OCI-M2 (cell line): ENCODE measurements around the gene TNFRSF4.

Experiments used
- DNase-seq: peaks from one replicate; lab custom pipeline; 2025; ENCODE audit not compliant: unreplicated experiment; lab: John Stamatoyannopoulos, UW

Gene TNFRSF4

DNA sequence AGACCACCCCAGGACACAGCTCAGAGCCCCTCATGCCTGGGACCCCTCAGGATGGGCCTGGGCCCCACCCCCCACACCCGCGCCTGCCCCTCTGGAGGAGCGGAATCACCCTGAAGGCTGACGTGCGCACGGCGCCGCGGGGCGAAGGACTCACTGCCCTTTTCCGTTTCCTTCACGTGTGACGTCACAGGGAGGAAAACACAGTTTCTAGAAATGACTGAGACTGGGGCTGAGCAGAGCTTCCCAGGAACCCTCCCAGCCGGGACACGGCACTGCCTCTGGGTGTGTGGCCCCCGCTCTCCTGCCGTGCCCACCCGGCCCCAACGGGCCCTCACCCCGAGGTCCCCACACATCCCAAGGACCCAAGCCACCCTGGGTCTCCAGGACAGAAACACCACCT, 5.4 kb upstream of the TNFRSF4 start:
- no peak for DNase-seq

DNA sequence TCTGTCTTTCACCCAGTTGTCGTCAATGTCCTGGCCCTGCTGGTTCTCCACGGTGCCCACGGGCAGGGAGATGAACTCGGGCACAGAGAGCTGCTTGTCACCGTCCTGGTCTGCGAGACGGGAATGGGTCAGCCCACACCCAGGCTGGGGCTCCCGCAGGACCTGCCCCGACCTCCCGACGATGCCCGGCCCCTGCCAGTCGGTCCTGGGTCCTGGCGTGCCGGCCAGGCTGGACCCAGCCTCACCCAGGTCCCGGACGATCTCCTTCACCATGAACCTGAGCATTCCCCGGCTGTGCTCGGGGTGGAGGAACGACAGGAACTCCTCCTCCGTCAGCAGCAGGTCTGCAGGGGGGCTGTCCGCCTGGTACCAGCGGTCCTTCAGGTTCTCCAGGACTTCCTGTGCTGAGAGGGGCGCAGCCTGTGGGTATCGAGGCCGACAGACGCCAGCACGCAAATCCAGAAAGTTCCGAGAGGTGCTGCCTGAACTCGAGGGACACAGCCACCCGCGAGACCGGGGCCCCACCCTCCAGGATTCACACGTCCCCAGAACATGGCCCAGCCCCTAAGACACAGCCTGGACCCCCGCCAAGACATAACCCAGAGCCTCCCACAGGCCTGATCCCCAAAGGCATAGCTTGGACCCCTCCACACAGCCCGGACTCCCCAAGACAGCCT, 4.7 kb upstream of the TNFRSF4 start:
- no peak for DNase-seq

DNA sequence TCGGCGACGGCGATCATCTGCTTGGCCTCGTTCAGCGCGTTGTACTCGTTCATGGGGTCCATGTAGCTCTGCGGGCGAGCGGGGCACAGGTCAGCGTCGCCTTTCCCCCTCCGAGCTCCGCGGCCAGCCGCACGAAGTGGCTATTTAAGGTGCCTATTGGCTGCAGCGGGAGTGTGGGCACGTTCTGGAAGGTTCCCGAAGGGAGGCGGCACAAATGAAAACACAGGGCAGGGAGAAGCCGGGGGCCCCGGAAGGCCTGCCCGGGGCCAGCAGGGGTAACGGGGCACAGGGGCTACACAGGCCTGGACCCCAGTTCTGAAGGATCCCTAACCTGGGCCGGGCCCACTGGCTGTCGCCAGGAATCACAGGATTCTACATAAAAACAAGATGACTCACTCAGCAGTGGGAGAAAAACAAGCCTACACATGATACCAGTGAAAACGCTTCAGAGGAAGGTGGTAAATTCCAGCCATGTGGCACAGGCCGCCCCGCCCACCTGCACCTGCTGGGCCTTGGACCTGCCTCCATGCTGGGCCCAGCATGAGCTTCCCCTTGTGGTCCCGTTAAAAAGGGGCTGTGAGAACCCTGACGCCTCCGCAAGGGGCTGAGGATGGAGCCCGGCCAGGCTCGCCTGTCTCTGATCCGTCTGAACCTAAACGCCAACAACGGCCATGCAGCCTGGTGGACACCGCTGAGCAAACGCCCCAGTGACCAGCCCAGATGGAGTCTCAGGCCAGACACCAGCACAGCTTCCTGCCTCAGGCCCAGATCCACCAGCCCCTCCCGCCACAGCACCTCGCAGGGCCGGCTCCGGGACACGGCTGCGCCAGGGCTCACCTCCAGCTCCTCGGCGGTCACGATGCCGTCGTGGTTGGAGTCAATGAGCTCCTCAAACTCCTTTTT, 3.9 kb upstream of the TNFRSF4 start:
- no peak for DNase-seq

DNA sequence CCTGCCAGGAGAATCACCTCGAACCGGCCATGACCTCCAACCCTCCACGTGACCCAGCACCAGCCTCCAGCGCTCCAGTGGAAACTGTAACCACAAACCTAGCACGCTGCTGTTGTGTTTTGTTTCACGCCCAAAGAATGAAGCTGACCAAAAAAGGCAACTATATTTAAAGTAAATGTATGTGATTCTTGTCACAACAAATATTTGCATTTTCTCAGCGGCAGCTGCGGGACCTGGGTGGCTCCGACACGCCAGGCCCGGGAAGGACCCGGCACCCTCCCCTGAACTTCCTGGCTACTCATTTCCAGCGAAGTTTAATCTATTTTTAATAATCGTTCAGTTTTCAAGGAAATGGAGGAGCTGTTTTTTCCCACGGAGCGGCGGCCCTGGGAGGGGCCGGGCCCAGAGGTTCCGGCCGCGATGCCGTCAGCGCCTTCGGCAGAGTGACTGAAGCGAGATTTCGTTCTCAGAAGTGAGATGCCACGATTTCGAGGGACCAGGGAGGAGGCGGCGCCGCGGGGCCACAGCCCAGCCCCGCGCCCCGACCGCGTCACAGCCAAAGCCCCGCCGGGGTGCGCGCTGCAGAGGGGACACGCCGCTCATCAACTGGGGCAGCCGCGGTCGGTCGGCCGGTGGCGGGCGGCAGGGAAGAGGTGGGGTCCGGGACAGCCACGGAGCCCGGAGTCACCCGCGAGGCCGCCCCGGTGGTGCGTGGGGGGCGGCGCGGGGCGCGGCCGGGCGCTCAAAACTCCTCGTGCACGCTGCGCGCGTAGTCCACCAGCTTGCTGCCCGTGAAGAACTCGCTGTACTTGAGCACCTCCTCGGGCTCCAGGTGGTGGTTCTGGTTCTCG, 3.0 kb upstream of the TNFRSF4 start:
- no peak for DNase-seq

DNA sequence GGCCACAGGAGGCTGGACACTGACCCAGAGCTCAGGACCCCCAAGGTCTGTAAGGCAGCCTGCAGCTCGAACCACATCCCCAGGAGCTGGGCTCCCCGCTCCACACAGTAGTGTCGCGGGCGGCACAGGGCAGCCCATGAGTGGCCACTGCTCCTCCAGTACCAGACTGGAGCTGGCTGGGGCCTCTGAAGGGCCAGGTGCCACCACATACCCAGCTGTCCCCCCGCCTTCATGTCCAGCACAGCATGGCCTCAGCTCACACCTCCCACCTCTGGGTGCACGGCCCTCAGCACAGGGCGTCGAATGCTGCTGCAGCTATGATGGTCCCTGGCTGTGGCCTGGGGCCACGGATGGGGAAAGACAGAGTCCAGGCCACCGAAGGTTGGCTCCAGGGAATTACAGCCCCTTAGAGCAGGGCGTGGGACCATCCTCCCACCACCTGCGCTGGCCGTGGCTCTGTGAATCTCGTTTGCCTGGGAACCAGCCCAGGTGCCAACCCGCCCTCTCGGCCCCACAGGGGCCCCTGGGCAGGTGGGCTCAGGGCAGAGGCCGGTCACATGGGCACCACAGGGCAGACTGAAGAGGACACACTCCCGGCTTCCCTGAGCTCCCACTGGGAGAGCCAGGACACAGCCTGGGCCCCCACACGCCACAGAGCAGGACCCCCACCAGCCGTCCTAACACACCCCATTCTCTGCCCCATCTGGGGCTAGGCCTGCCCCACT, 2.1 kb upstream of the TNFRSF4 start:
- no peak for DNase-seq

DNA sequence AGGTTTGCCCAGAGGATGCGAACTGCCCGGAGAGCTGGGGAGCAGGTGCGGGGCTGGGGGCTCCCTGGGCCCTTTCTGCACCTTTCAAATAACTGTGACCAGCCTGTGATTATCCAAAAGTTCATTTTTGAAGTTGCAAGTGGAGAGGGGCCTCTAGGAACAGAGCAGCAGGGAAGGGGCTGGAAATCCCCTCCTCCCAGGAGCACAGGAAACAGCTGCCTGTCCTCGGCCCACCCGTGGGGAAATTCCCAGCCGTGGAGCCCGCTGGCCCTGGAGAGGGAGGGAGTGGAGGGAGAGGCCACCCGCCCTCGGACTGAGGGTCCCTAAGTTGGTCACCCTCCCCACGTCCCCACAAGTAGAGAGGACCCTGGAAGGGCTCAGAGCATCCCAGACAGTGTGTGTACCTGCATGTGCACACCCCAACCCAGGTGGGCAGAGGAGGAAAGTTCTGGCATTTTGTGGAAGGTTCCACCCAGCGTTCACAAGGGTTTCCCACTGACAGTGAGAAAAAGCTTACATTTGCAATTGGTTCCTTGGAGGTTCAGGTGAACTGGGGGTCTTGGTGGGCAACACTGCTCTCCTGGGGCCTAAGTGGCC, 1.2 kb upstream of the TNFRSF4 start:
- no peak for DNase-seq

DNA sequence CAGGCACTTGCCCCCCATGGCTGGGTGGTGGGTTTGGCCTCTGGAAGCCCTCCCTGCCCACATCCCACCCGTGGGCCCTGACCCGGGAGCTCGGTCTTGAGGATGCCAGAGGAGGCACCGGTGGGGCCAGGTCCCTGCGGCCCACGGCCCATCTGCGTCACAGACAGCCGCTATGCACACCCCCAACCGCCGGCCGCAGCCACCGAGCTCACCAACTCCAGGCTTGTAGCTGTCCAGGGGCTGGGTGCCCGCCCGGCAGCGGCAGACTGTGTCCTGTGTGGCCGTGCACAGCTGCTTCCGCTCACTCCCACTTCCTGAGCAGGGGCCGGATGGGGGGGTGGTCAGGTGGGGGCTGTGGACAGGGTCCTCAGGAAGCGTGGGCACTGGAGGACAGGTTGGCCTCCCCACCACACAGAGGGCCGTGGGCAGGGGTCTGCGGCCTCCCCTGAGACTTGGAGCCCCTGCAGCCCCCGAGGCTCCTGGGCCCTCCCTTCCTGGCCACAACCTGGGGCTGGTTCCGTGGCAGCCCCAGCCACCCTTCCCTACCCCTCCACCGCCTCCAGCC, 1.1 kb downstream of the TNFRSF4 start:
- DNase-seq, result no peak

DNA sequence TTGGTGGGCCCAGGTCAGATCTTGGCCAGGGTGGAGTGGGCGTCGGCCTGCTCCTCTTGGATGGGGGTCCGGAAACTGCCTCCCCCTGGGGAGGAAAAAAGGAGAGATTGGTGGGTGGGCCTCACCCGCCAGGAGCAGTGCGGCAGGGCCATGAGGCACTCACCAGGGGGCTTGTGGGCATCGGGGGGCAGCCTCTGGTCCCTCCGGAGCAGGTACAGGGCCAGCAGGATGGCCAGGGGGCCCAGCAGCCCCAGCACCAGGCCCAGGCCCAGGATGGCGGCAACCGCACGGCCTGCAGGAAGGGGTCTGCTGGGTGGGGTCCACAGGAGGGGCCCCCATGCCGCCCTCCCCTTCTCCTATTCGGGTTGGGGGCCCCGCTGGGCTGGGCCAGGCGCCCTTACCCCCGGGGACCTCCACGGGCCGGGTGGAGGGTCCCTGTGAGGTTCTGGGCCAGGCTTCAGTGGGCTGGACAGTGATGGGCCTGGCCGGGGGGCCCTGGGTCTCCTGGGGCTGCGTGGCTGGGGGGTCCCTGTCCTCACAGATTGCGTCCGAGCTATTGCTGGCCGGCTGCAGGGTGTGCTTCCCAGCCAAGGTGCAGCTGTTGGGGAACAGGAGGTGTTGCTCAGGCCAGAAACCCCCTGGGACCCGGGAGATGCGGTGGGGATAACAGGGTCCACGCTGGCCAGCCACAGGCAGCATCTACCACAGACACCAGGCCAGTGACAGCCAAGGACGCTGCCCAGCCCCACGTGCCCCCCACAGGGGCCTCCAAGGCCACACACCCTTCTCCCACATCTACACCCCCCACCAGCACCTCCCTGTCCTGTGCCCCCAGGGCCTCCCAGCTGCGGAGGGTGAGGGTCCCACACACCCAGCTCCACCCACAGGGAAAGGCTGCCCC, 2.2 kb downstream of the TNFRSF4 start:
- no peak for DNase-seq

DNA sequence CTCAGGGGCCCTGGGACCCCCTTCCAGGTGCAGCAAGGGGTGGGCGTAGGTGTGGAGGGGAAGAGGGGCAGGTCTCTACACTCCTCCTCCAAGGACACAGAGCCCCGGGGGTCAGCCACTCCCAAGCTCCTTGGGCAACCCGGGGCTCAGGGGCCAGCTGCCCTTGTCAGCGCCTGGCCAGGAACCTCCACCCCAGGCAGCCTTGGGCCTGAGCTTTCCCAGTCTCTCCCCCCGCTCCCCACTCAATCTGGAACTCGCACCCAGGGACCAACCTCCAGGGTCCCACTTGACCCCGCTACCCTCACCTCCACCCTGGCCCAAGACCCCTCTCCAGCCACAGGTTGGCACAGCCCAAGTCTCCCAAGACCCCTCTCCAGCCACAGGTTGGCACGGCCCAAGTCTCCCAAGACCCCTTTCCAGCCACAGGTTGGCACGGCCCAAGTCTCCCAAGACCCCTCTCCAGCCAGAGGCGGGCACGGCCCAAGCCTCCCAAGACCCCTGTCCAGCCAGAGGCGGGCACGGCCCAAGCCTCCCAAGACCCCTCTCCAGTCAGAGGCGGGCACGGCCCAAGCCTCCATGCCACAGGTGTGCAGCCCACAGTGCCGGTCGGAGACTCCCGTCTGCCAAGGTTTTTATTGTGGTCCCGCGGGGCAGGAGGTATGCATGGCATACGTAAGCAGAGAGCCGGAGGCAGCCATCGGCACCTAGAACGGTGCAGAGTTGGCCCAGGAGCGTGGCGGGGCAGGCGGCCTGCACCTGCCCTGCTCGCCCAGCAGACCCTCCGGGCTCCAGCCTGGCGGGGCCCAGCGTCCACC, 3.0 kb downstream of the TNFRSF4 start:
- DNase-seq, result no peak

DNA sequence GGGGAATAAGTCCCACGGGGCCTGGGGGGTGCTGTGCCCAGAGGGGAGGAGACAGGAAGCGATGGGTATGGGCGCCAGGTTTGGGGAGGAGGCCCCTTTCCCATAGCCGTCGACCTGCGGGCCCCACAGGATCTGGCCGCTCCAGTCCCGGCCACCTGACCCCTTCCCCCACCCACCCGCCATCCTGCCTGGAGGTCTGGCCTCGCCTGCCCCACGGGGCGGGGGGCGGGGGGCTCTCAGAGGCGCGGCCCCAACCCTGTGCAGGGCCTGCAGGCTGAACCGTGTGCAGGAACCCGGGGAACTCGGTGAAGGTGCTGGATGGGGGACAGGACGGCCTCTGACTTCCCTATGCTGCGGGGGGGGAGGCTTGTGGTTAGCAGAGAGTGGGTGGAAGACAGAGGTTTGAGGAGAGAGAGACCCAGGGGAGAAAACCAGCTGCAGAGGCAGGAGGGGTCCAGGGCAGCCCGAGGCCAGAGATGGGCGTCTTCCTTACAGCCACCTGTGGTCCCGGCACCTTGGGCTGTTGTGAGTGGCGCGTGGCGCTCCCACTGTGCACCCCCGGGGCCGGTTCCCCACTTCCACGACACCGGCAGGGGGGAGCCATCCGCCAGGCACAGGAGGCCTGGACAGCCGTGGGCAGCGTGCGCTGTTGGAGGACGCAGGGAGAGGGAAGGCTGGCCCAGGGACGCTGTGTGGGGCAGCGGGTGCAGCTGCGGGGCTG, 5.1 kb downstream of the TNFRSF4 start:
- no peak for DNase-seq

DNA sequence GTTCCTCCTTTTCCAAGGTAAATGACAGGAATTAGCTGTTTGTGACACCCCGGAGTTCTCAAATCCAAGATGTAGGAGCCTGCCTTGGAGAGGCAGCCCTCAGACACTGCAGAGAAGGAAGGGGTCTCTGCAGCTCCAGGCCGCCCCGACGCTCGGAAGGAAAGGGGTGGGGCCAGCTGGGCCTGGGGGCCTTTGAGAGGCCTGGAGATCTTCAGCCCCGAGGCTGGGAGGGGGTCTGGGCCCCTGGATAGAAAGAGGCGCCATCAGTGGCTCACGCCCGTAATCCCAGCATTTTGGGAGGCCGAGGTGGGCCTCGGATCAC, 6.4 kb downstream of the TNFRSF4 start:
- no peak for DNase-seq

DNA sequence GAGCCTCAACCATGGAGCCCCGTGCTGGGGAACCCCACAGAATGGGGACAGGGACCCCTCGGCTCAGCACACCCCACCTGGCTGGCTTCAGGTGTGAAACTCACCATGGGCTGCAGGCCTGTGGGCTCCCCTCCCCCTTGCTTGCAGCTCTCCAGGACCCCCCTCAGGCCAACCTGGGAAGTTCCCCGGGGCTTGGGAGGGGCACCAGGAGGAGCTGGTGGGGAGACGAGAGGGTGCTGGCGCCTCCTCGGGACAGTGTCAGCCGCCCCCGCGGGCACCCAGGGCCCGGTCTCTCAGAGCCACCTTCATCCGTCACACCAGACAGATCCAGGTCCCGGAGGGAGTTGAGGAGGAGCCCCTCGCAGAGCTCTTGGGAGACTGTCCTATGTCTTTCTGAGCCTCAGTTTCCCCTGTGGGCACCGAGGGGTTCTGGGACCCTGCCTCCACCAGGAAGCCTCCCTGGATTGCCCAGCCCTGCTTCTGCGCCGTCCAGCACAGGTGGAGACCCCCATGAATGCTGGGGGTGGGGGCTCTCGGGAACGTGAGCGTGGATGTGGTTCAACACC, 6.9 kb downstream of the TNFRSF4 start:
- DNase-seq, result no peak

DNA sequence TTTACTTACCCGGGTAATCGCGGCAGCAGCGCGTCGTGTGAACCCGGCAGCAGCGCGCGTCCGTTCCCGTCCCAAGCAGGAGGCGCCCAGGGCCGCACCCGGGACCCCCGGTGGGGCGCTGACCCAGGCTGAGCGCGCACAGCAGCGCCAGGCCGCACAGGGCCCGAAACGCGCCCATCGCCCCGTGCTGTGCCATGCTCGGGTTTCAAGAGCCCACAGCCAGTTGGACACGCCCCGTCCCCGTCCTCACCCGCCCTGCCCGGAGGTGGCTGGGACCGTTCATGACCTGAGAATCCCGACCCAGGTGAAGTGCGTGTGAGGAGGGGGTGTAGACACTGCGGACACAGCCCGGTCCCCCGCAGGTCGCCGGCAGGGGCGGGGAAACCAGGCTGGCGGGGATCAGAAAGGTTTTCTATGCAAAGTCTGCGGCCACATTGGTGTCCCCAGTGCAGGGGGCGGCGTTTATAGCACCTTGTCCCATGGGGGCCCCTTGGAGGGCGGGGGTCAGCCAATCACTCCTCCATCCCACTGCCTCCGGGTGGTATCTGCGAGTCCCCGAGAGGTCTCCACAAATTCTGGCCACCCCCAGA, 7.5 kb downstream of the TNFRSF4 start, which contains the start of gene TNFRSF18:
TNFRSF18 (minus strand) TSS at position 217 of the 590 bp plus-strand sequence; CDS start at position 196, 21 bp downstream.
- no peak for DNase-seq

DNA sequence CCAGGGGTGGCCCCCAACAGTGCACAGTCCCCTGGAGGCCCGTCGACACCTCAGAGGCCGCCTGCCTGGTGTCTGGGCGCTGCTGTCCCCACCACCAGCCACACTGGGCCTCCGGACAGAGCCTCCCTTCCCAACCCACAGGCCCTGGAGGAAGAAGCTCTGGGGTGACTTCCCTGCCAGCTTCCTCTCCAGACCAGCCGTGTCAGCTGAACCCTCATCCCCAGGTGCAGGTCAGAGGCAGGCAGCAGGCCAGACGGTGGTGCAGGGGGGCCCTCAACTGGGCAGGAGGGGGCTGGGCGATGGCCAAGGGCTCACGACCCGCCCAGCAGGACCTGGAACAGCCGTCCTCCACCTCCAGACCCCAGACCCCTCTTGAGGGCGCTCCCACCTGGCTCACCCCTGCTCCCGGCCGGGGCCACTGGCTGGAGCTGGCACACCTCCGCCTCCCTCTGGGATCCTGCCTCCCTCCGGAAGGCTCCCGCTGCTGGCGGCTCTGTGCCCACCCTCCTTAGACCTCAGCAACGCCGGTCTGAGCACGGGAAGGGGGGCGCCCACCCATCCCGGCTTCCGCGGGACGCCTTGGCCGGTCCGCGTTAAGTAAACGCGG, 8.1 kb downstream of the TNFRSF4 start:
- no peak for DNase-seq

DNA sequence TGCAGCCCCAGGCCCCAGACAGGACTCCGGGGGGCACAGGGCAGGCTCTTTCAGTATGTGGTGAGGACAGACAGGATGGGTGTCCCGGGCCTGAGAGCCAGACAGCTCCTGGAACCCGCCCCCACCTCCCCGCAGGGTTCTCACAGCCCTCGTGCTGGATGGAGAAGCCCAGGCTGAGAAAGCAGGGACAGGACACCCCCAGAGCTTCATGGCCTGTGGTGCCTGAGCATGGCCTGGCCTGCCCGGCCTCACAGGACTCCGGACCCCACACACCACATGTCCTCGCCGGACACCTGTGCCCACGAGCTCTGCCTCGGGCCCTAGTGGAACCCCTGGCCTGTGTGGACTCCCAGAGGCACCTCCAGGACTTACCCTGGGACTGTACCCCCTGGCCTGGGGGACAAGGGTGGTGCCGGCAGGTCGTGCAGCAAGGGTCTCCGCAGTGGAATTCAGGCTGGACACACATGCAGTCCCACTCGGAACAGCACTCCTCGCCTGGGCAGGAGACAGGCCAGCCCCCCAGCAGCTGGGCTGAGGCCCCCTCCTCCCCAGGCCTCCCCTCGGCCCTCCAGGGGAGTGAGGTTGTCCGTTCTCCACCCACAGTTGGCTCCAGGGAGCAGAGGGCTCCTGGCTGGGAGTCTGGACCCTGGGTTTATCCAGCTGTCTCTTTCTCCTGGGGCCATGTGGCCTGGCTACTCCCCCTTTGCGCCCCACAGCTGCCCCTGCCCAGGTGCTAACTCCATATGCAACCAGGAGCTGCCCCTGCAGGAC, 8.8 kb downstream of the TNFRSF4 start:
- no peak for DNase-seq

DNA sequence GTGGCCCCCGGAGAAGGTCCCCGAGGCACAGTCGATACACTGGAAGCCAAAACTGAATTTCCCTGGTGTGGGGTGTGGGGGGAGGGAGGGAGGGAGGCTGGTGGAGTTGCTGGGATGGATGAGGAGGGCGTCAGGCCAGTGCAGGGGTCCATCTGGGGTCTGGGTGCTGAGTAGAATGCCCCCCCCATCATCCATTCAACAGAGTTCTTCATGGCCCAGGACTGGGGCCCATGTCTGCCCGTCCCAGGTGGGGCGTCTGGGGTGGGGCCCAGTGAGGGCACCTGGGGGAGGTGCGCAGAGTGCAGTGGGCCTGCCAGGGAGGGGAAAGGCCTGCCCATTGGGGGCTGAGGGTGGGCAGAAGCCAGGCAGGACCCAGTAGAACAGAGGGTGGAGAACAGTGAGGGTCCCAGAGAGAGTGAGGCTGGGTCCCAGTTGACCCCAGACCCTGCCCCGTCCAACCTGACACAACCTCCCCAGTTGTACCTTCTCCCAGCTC, 9.5 kb downstream of the TNFRSF4 start:
- no peak for DNase-seq
